HG03354 (cell line): ENCODE data around the gene LGALS7B.

Experiments used
- ATAC-seq: cut with Tn5 transposase; IDR thresholded peaks from one replicate; pipeline ENCODE4 v1.9.1; 2021; ENCODE audit warnings: mild to moderate bottlenecking; ENCODE audit not compliant: unreplicated experiment, poor library complexity, severe bottlenecking

The LGALS7B gene

GRCh38 chr19:38838208-38838985 lies 49.4 kb downstream of the LGALS7B start:
- no peak for ATAC-seq

- no peak for ATAC-seq
Measured at GRCh38 chr19:38838986-38839761, 50.2 kb downstream of the LGALS7B start.

GRCh38 chr19:38839816-38840582 lies 51.0 kb downstream of the LGALS7B start:
- ATAC-seq, result no peak

- no peak for ATAC-seq
Measured at GRCh38 chr19:38840583-38840968, 51.6 kb downstream of the LGALS7B start.
